ENCODE measurements around the gene COX15.

The COX15 gene

GRCh38 chr10:99768556-99768955 is 36.6 kb upstream of the COX15 start:
- no peak for TF ChIP-seq CTCF (conservative IDR thresholded peaks at IDR 0.05; ENCODE audit: low read depth)
- DNase-seq (ENCODE audit: low spot score), result no peak
- ChIA-PET CTCF (interaction anchor here (1.0 kb wide), 1 partner anchor 20 kb away, joined by 3 read pairs; no protein-coding TSS in a partner anchor), POLR2A (ENCODE audit: low non-redundant PET) (no interaction called here)
- no peak overlapping the region for H3K27ac ChIP-seq

- no peak overlapping the region for H3K27ac ChIP-seq
- POLR2A ChIA-PET (ENCODE audit: low non-redundant PET), result no interaction called here
- TF ChIP-seq CTCF (conservative IDR thresholded peaks at IDR 0.05; ENCODE audit: low read depth), result no peak
- CTCF ChIA-PET, result interaction anchor here (1.0 kb wide), 1 partner anchor 21 kb away, joined by 3 read pairs; no protein-coding TSS in a partner anchor
- DNase-seq (ENCODE audit: low spot score), result no peak
These were observed 36.0 kb upstream of the COX15 start for GRCh38 chr10:99767901-99768300.

GRCh38 chr10:99766302-99766681 is 34.4 kb upstream of the COX15 start:
- DNase-seq (ENCODE audit: low spot score), result no peak
- TF ChIP-seq CTCF (conservative IDR thresholded peaks at IDR 0.05; ENCODE audit: low read depth), result no peak
- POLR2A ChIA-PET (ENCODE audit: low non-redundant PET), result no interaction called here
- H3K27ac ChIP-seq, result no peak overlapping the region
- CTCF ChIA-PET, result interaction anchor here (1.0 kb wide), 1 partner anchor 9 kb away, joined by 4 read pairs; no protein-coding TSS in a partner anchor

GRCh38 chr10:99765672-99766301 is 33.9 kb upstream of the COX15 start:
- ChIA-PET CTCF (interaction anchor here (1.0 kb wide), 1 partner anchor 8 kb away, joined by 4 read pairs; no protein-coding TSS in a partner anchor), POLR2A (ENCODE audit: low non-redundant PET) (no interaction called here)
- H3K27ac ChIP-seq, result no peak overlapping the region
- no peak for TF ChIP-seq CTCF (conservative IDR thresholded peaks at IDR 0.05; ENCODE audit: low read depth)
- DNase-seq (ENCODE audit: low spot score), result no peak

GRCh38 chr10:99761365-99761764 is 29.4 kb upstream of the COX15 start:
- DNase-seq (ENCODE audit: low spot score), result no peak
- ChIA-PET CTCF (interaction anchor here (0.8 kb wide), 1 partner anchor 521 kb away, joined by 5 read pairs; no protein-coding TSS in a partner anchor), POLR2A (ENCODE audit: low non-redundant PET) (no interaction called here)
- no peak for TF ChIP-seq CTCF (conservative IDR thresholded peaks at IDR 0.05; ENCODE audit: low read depth)
- H3K27ac ChIP-seq, result no peak overlapping the region

- no peak for DNase-seq (ENCODE audit: low spot score)
- TF ChIP-seq CTCF (conservative IDR thresholded peaks at IDR 0.05; ENCODE audit: low read depth), result no peak
- H3K27ac ChIP-seq, result peak overlapping the region; percentile 49
- POLR2A ChIA-PET (ENCODE audit: low non-redundant PET), result no interaction called here
- CTCF ChIA-PET, result interaction anchor here (0.6 to 1.2 kb wide), 3 partner anchors 148 to 843 kb away, joined by 3 to 9 read pairs (median 4); no protein-coding TSS in a partner anchor
These were observed 28.4 kb upstream of the COX15 start for GRCh38 chr10:99760321-99760720.

Data from RWPE1 (cell line).